ENCODE measurements around the gene BCAS1.

BCAS1 gene, protein sequence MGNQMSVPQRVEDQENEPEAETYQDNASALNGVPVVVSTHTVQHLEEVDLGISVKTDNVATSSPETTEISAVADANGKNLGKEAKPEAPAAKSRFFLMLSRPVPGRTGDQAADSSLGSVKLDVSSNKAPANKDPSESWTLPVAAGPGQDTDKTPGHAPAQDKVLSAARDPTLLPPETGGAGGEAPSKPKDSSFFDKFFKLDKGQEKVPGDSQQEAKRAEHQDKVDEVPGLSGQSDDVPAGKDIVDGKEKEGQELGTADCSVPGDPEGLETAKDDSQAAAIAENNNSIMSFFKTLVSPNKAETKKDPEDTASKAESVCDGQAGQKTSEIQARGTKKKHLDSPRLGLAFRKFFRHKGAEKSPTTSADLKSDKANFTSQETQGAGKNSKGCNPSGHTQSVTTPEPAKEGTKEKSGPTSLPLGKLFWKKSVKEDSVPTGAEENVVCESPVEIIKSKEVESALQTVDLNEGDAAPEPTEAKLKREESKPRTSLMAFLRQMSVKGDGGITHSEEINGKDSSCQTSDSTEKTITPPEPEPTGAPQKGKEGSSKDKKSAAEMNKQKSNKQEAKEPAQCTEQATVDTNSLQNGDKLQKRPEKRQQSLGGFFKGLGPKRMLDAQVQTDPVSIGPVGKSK

GRCh38 chr20:54070187-54070987, at the start of gene BCAS1:
Gene BCAS1, minus strand, starts transcription at chr20:54070594. Its CDS starts 11,876 bp downstream, at chr20:54058718.
- DNase-seq = no peak

DNA sequence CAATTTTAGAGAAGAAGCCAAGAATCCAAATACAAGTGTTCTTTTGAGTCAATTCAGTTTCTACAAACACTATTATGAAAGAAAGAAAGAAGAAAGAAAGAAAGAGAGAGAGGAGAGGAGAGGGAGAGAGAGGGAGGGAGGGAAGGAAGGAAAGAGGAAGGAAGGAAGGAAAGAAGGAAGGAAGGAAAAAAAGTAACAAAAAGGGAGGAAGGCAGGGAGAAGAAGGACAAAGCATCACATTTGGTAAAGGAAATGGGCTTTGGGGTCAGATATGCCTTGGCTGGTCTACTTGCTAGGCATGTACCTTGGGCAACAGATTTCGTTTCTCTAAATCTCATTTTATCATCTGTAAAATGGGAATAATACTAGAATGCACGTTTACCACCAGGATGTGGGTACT, 49.4 kb upstream of the BCAS1 start:
- no peak for DNase-seq

- no peak for DNase-seq
Observed at GRCh38 chr20:54118220-54119001, 48.0 kb upstream of the BCAS1 start.

DNA sequence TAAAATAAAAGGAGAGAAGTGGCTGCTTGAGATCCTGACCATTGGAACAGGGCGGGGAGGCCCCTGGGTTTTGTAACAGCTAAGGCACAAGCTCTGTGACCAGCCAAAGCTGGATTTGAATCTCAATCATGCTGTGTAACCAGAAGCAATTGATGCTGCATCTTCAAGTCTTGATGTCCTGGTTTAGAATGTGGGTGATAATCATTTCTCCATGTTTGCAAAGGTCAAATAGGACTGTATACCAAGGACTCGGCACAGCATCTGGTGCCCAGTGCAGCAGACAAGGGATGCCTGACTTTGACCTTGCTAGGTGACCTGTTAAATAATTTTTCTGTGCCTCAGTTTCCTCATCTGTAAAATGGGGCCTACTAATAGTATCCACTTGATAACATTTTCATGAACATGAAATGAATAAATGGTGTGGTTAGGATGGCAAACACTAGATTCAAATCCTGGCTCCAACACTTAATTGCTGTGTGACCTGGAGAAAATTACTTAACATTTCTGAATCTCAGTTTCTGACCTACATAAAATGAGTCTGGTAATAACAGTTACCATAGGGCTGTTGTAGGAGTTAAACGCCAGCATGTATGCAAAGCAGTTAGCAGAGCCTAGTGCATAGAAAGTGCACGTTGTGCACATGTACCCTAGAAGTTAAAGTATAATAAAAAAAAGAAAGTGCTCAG, 46.3 kb upstream of the BCAS1 start:
- DNase-seq = no peak

DNA sequence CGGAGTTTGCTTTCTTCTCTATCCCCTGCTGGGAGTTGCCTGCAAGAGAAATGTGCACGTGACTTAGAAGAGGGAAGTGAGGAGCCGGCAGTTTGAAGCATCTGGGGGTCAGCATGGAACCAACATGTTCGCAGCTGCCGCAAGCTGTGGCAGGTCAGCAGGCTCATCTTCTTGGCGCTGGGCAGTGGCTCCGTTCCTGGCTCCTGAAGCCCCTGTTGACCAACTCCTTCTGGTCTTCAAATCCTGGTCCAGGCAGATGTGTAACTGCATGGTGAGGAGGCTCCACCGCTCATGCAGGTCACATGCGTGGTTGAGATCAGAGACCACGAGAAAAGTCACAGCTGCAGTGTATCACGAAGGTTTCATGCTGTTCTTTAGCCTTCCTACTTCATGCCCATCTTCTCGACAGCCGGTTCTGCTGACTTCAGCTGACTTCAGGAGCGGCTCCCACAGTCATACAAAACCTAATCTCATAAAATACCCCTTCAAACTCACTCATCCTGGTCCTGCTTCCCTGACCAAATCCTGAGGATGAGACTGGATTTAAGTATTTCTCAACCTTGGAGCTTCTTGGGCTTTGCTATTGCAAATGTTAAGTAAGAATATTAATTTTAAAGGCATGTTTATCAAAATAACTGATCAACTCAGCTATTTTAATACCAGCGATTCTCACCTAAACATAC, 44.9 kb upstream of the BCAS1 start:
- no peak for DNase-seq

- no peak for DNase-seq
Observed at GRCh38 chr20:54114109-54114508, 43.7 kb upstream of the BCAS1 start.

- no peak for DNase-seq
Observed at GRCh38 chr20:54113566-54113965, 43.2 kb upstream of the BCAS1 start.

DNA sequence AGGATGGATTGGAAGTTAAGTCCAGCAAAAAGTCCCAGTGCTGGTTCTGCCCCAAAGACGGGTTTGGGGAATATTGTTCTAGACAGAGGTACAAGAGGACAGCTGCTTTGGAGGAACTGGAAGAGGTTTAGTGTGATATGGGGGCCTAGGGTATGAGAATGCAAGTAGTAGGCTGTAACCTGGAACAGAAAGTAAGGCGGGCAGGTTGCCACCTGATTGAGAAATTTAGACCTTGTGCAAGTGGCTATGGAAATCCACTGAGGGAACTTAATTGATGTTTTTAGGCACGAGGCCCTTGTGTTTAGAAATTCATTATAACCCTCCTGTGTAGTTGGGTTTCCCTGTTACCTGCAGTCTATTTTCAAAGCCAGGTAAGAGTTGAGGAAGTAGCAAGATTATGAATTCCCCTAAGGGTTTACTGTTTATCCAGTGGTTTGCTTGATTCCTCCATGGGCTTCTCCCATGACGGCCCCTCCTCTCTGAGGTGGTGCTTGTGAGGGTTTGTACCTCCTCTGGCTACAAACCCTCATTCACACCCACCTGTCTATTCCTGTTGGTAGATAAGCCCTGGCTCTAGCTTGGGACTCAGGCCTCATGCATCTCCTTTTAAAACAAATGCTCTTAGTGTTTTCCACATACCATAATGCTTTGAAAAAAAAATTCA, 42.0 kb upstream of the BCAS1 start:
- DNase-seq = no peak

GRCh38 chr20:54111460-54111859, 41.1 kb upstream of the BCAS1 start:
- DNase-seq = no peak

DNA sequence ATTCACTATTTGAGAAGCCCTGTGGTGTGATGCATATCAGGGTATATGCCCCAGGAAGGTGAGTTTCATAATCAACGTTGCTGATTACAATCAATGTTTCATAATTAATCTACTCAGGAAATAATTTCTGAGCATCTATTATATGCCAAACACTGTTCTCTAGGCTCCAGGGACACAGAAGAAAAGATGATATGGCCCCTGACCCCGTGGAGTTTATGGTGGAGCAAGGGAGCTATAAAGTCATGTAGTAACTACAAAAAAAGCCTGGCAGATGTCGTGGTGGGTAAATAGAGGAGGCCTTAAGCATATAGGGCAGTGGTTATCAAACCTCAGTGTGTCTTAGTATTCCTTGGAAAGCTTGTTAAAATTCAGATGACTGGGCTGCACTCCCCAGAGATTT, 40.1 kb upstream of the BCAS1 start:
- no peak for DNase-seq

DNA sequence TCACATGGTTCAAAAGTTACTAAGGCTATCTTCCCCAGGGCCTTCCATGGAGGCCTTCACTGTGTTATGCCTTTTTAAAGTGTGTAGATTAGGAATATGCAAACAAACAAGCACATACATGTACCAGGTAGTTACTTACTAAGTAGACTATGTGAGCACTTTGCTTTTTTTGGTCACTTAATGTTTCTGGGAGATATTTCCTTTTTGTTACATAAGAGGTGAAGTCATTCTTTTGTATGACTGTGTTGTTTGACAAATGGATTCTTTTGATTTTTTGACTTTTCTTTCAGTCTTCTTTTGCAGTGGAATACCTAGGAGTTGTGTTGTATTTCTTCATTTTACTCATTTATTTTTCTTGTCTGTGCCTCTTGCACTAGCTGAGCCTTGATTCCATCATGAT, 39.6 kb upstream of the BCAS1 start:
- no peak for DNase-seq

- no peak for DNase-seq
Observed at GRCh38 chr20:54108817-54109216, 38.4 kb upstream of the BCAS1 start.

DNA sequence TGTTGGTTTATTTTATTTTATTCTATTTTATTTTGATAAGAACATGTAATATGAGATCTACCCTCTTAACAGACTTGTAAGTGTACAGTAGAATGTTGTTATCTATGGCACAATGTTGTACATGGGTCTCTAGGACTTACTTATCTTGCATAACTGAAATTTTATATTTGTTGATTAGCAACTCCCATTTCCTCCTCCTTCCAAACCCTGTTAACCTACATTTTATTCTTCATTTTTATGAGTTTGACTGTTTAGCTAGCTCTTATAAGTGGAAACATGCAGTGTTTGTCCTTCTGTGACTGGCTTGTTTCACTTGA, 37.9 kb upstream of the BCAS1 start:
- DNase-seq = no peak

- no peak for DNase-seq
Observed at GRCh38 chr20:54107600-54108325, 37.4 kb upstream of the BCAS1 start.

DNA sequence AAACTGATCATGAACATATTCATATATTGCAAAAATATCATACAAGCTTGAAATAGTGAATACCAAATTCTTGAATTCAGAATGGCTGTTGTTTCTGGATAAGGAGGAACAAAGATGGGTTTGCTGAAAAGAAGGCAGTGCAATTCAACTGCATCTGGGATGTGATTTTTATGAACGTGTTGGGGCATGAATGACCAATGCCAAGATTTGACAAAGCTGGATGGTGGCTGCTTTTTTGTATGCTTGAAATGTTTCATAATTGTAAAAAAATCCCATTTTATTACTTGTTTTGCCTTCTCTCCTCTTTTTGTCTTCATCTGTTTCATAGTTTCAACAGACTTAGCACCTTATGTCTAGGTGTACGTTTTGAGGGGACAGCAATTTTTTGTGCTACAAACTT, 36.8 kb upstream of the BCAS1 start:
- no peak for DNase-seq

GRCh38 chr20:54106162-54106561, 35.8 kb upstream of the BCAS1 start:
- no peak for DNase-seq

GRCh38 chr20:54105653-54106052, 35.3 kb upstream of the BCAS1 start:
- DNase-seq = no peak

- DNase-seq = no peak
Observed at GRCh38 chr20:54104781-54105180, 34.4 kb upstream of the BCAS1 start.

GRCh38 chr20:54103762-54104600, 33.6 kb upstream of the BCAS1 start:
- no peak for DNase-seq
